ENCODE results near the gene NES.

The NES gene

DNA sequence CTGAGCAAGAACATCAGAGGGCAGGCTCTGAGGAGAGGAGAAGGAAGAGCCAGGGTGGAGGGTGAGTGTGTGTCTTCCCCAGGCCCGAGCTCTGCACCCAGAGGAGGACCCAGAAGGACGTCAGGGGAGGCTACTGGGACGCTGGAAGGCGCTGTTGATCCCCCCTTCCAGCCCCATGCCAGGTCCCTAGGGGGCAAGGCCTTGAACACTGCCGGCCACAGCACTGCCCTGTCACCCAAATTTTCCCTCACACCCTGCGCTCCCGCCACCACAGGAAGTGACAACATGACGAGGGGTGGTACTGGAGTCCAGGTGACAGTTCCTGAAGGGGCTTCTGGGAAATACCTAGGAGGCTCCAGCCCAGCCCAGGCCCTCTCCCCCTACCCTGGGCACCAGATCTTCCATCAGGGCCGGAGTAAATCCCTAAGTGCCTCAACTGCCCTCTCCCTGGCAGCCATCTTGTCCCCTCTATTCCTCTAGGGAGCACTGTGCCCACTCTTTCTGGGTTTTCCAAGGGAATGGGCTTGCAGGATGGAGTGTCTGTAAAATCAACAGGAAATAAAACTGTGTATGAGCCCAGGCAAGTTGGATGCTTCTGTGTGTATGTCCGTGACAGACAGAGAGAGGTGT, 18.1 kb downstream of the NES start:
- Mint-ChIP-seq H3K4me1 (ENCODE audit: low read depth in 2 of 2) (peaks cover 43 to 46% of the 10 kb centered on the region in 2 donors), H3K36me3 (ENCODE audit: insufficient read depth) (peaks cover 17% of the 10 kb centered on the region), H3K27me3 (peaks cover 36 to 37% of the 10 kb centered on the region in 2 donors), H3K4me3 (peak overlapping the region; percentile 85 to 88), H3K27ac (peak overlapping the region; percentile 3 to 67), H3K9me3 (no peaks in the 10 kb centered on the region)
- ATAC-seq (replicated peaks), result no peak
- no peak for DNase-seq

- DNase-seq, result no peak
- Mint-ChIP-seq H3K27me3 (peaks cover 41 to 43% of the 10 kb centered on the region in 2 donors), H3K9me3 (no peaks in the 10 kb centered on the region), H3K36me3 (ENCODE audit: insufficient read depth) (peaks cover 17% of the 10 kb centered on the region), H3K4me3 (peak overlapping the region; percentile 85 to 88), H3K4me1 (ENCODE audit: low read depth in 2 of 2) (peaks cover 43 to 46% of the 10 kb centered on the region in 2 donors), H3K27ac (no peak overlapping the region)
- no peak for ATAC-seq (replicated peaks)
Observed at GRCh38 chr1:156658496-156658895, 18.7 kb downstream of the NES start.

GRCh38 chr1:156657741-156658319, 19.4 kb downstream of the NES start:
- H3K4me1 Mint-ChIP-seq (ENCODE audit: low read depth in 2 of 2), result peaks cover 43 to 46% of the 10 kb centered on the region in 2 donors
- DNase-seq (no peak), ATAC-seq (replicated peaks) (no peak)
- H3K27me3 Mint-ChIP-seq, result peaks cover 48 to 49% of the 10 kb centered on the region in 2 donors
- H3K9me3 Mint-ChIP-seq, result no peaks in the 10 kb centered on the region
- peaks cover 17% of the 10 kb centered on the region for H3K36me3 Mint-ChIP-seq (ENCODE audit: insufficient read depth)
- H3K27ac Mint-ChIP-seq, result peak overlapping the region; percentile 21 to 74
- H3K4me3 Mint-ChIP-seq, result peak overlapping the region; percentile 85 to 88

DNA sequence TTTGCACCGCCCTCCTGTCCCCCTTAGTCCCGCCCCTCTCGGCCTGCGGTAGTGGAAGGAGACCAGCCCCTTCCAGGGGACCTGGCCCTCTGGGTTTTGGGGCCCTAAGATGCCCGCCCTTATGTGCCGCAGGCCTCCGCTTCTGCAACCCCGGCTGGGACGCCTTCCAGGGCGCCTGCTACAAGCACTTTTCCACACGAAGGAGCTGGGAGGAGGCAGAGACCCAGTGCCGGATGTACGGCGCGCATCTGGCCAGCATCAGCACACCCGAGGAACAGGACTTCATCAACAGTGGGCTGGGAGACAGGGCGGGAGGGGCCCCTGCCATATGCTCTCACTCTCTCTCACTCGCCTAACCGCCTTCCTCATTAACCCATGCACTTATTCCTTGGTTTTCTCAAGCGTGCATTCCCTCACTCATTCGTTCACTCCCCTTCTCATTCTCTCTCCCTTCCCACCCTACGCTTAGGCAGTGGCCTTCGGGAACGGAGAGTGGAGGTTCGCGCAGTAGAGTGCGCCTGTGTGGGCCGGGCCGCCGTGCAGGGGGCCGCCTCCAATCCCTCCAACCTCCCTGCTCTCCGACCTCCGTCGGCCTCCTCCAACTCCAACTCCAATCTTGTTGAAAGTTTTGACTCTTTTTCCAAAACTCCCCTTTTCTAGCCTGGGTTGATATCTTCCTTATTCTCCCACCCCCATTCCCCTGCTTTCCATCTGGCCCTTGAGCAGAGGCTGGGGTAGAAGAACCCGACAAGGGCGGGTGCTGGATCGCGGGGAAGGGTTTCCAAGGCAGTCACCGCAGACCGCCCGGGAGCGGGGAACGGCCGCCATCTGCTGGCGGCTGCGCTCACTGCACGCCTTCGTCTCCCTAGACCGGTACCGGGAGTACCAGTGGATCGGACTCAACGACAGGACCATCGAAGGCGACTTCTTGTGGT, 20.1 kb downstream of the NES start:
- Mint-ChIP-seq H3K27me3 (peaks cover 55 to 57% of the 10 kb centered on the region in 2 donors), H3K4me1 (ENCODE audit: low read depth in 2 of 2) (peaks cover 43 to 46% of the 10 kb centered on the region in 2 donors)

GRCh38 chr1:156655904-156656516, 21.2 kb downstream of the NES start:
- Mint-ChIP-seq H3K27me3 (peaks cover 61 to 67% of the 10 kb centered on the region in 2 donors), H3K4me1 (ENCODE audit: low read depth in 2 of 2) (peaks cover 38 to 42% of the 10 kb centered on the region in 2 donors), H3K9me3 (no peaks in the 10 kb centered on the region), H3K4me3 (peak overlapping the region; percentile 33 to 85), H3K36me3 (ENCODE audit: insufficient read depth) (peaks cover 17% of the 10 kb centered on the region), H3K27ac (no peak overlapping the region)
- DNase-seq (no peak), ATAC-seq (replicated peaks) (no peak)

More for the DNA sequence above, 20.1 kb downstream of the NES start:
- DNase-seq (peak; percentile 60 to 73 (median 71)), ATAC-seq (replicated peaks) (peak; percentile 35)
- Mint-ChIP-seq H3K36me3 (ENCODE audit: insufficient read depth) (peaks cover 17% of the 10 kb centered on the region), H3K9me3 (no peaks in the 10 kb centered on the region), H3K4me3 (peak overlapping the region; percentile 85 to 88), H3K27ac (peak overlapping the region; percentile 21 to 74)

GRCh38 chr1:156655151-156655903, 21.9 kb downstream of the NES start:
- H3K27ac Mint-ChIP-seq, result no peak overlapping the region
- H3K9me3 Mint-ChIP-seq, result no peaks in the 10 kb centered on the region
- H3K27me3 Mint-ChIP-seq, result peaks cover 68 to 74% of the 10 kb centered on the region in 2 donors
- ATAC-seq (replicated peaks) (no peak), DNase-seq (no peak)
- peak overlapping the region in 1 of 2 donors; percentile 33 for H3K4me3 Mint-ChIP-seq
- H3K36me3 Mint-ChIP-seq (ENCODE audit: insufficient read depth), result peaks cover 15% of the 10 kb centered on the region
- H3K4me1 Mint-ChIP-seq (ENCODE audit: low read depth in 2 of 2), result peaks cover 31 to 35% of the 10 kb centered on the region in 2 donors

- ATAC-seq (replicated peaks), result no peak
- H3K9me3 Mint-ChIP-seq, result no peaks in the 10 kb centered on the region
- H3K27ac Mint-ChIP-seq, result no peak overlapping the region
- H3K4me3 Mint-ChIP-seq, result no peak overlapping the region
- peaks cover 9% of the 10 kb centered on the region for H3K36me3 Mint-ChIP-seq (ENCODE audit: insufficient read depth)
- H3K27me3 Mint-ChIP-seq, result peaks cover 72 to 81% of the 10 kb centered on the region in 2 donors
- peaks cover 27 to 30% of the 10 kb centered on the region in 2 donors for H3K4me1 Mint-ChIP-seq (ENCODE audit: low read depth in 2 of 2)
- no peak for DNase-seq
Observed at GRCh38 chr1:156654700-156655099, 22.5 kb downstream of the NES start.

GRCh38 chr1:156652992-156653355, 24.2 kb downstream of the NES start:
- Mint-ChIP-seq H3K9me3 (no peaks in the 10 kb centered on the region), H3K4me1 (ENCODE audit: low read depth in 2 of 2) (peaks cover 14 to 15% of the 10 kb centered on the region in 2 donors), H3K4me3 (no peak overlapping the region), H3K27ac (no peak overlapping the region), H3K36me3 (ENCODE audit: insufficient read depth) (peaks cover 3% of the 10 kb centered on the region), H3K27me3 (peaks cover 89 to 98% of the 10 kb centered on the region in 2 donors)
- ATAC-seq (replicated peaks), result no peak
- no peak for DNase-seq

DNA sequence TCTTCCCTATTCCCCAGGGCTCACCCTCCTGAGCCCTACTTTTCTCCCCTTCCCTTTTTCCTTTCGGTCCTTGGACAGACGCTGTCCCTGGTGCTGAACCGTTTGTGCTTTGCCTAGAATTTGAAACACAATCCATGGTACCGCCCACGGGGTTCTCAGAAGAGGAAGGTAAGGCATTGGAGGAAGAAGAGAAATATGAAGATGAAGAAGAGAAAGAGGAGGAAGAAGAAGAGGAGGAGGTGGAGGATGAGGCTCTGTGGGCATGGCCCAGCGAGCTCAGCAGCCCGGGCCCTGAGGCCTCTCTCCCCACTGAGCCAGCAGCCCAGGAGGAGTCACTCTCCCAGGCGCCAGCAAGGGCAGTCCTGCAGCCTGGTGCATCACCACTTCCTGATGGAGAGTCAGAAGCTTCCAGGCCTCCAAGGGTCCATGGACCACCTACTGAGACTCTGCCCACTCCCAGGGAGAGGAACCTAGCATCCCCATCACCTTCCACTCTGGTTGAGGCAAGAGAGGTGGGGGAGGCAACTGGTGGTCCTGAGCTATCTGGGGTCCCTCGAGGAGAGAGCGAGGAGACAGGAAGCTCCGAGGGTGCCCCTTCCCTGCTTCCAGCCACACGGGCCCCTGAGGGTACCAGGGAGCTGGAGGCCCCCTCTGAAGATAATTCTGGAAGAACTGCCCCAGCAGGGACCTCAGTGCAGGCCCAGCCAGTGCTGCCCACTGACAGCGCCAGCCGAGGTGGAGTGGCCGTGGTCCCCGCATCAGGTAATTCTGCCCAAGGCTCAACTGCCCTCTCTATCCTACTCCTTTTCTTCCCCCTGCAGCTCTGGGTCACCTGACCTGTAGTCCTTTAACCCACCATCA, 24.8 kb downstream of the NES start:
- Mint-ChIP-seq H3K9me3 (no peaks in the 10 kb centered on the region), H3K4me1 (ENCODE audit: low read depth in 2 of 2) (peaks cover 8 to 9% of the 10 kb centered on the region in 2 donors), H3K4me3 (no peak overlapping the region), H3K27ac (no peak overlapping the region), H3K36me3 (ENCODE audit: insufficient read depth) (no peaks in the 10 kb centered on the region), H3K27me3 (peaks cover 92 to 100% of the 10 kb centered on the region in 2 donors)
- no peak for ATAC-seq (replicated peaks)
- no peak for DNase-seq

GRCh38 chr1:156648951-156649350, 28.3 kb downstream of the NES start:
- Mint-ChIP-seq H3K27me3 (peaks cover 82 to 100% of the 10 kb centered on the region in 2 donors), H3K4me1 (ENCODE audit: low read depth in 2 of 2) (peaks cover 0 to 5% of the 10 kb centered on the region in 2 donors), H3K36me3 (ENCODE audit: insufficient read depth) (no peaks in the 10 kb centered on the region), H3K27ac (no peak overlapping the region), H3K9me3 (no peaks in the 10 kb centered on the region), H3K4me3 (no peak overlapping the region)
- DNase-seq, result no peak
- no peak for ATAC-seq (replicated peaks)

- no peak overlapping the region for H3K4me3 Mint-ChIP-seq
- no peak for ATAC-seq (replicated peaks)
- H3K27ac Mint-ChIP-seq, result no peak overlapping the region
- DNase-seq, result no peak
- peaks cover 82 to 100% of the 10 kb centered on the region in 2 donors for H3K27me3 Mint-ChIP-seq
- H3K9me3 Mint-ChIP-seq, result no peaks in the 10 kb centered on the region
- H3K4me1 Mint-ChIP-seq (ENCODE audit: low read depth in 2 of 2), result peaks cover 3 to 8% of the 10 kb centered on the region in 2 donors
- no peaks in the 10 kb centered on the region for H3K36me3 Mint-ChIP-seq (ENCODE audit: insufficient read depth)
Observed at GRCh38 chr1:156648496-156648895, 28.7 kb downstream of the NES start.

DNA sequence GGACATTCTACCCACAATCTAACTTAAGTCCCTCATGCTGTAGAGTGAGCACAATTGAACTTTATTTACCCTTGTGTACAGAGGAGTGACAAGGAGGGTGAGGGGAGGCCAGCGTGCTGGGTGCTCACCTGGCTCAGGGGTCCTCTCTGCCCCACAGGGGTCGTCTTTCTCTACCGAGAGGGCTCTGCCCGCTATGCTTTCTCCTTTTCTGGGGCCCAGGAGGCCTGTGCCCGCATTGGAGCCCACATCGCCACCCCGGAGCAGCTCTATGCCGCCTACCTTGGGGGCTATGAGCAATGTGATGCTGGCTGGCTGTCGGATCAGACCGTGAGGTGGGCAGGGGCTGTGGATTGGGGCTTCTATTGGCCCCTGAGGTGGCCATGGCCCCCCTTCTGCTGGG, 29.9 kb downstream of the NES start:
- Mint-ChIP-seq H3K27me3 (peaks cover 82 to 100% of the 10 kb centered on the region in 2 donors), H3K4me3 (no peak overlapping the region), H3K36me3 (ENCODE audit: insufficient read depth) (no peaks in the 10 kb centered on the region), H3K27ac (no peak overlapping the region), H3K9me3 (no peaks in the 10 kb centered on the region), H3K4me1 (ENCODE audit: low read depth in 2 of 2) (peaks cover 8 to 15% of the 10 kb centered on the region in 2 donors)
- DNase-seq, result no peak
- no peak for ATAC-seq (replicated peaks)
